ENCODE data around the gene NAA25.
"Not testable (repeated sequence)": the region's sequence is repeated elsewhere in the genome, so short reads cannot be mapped to it uniquely, and the experiment has no call there.

The NAA25 gene

DNA sequence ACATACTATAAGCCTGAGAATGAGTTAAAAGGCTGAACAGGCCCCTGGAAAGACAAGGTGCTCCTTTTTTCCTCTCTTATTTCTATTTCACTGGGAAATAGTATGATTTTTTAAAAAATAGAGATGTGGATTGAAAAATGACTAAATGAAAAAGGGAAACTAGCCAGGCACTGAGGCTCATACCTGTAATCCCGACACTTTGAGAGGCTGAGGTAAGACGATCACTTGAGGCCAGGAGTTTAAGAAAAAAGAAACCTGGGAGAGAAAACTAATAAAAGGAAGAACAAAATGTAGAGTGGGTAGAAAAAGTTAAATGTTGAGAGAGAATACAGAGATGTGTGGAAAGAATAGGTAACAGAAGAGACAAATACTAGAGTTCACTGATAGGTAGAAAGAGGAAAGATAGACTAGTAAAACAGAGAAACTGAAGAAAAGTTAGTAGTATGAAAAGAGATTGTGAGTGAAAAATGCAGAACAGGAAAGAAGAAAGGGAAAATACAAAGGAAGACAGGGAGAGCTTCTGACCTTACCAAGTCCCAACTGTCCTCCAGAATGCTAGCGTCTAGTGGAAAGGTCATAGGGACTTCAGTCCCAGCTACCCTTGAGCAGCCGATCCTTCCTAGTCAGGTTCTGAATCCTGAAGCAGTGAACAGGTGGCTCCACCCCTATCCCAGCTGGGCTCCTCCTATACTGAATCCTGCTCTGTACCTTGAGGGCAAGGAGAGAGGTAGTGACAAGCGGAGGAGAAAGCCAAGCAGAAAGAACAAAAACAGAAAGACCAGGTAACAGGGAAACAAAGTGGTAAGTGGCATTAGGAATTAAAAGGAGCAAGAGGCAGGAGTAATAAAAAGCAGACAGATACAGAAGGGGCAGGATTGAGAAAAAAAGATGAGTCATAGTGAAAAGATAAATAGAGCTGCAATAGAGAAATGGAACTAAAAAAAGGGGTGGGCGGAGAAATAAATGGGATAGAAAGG, 102.9 kb downstream of the NAA25 start:
- no peak for DNase-seq (ENCODE audit: low read depth)
- TF ChIP-seq CTCF (conservative IDR thresholded peaks at IDR 0.05; ENCODE audit: low read length) = no peak
- H3K4me3 ChIP-seq (ENCODE audit: low read length) = no peak overlapping the region

DNA sequence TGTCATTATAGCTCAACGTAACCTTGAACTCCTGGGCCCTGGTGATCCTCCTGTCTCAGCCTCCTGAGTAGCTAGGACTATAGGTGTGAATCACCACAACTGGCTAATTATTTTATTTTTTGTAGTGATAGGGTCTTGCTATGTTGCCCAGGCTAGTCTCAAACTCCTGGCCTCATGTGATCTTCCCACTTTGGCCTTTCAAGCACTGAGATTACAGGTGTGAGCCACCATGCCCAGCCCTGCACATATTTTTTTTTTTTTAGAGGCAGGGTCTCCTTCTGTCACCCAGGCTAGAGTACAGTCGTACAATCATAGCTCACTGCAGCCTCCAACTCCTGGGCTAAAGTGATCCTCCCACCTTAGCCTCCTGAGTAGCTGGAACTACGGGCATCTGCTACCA, 104.5 kb downstream of the NAA25 start:
- no peak overlapping the region for H3K4me3 ChIP-seq (ENCODE audit: low read length)
- DNase-seq (ENCODE audit: low read depth) = no peak
- TF ChIP-seq CTCF (conservative IDR thresholded peaks at IDR 0.05; ENCODE audit: low read length) = no peak

DNA sequence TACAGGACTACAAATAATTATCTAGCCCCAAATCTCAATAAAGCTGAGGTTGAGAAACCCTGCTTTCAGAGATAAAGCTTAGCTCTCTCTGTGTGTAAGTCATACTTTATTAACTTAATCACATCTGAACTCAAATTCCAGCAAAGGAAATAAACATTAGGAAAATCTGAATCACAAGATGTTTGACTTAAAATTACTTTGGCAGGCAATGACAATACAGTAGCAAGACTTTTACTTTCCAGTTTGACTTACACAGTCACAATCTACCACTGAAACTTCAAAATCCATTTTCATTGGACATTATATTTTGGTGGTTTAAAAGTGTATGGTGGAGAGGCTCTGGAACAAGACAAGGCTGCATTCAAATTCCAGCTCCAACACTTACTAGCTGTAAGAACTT, 107.0 kb downstream of the NAA25 start:
- H3K4me3 ChIP-seq (ENCODE audit: low read length) = no peak overlapping the region
- DNase-seq (ENCODE audit: low read depth) = no peak
- TF ChIP-seq CTCF (conservative IDR thresholded peaks at IDR 0.05; ENCODE audit: low read length) = no peak

GRCh38 chr12:112000820-112001219, 107.8 kb downstream of the NAA25 start:
- no peak for TF ChIP-seq CTCF (conservative IDR thresholded peaks at IDR 0.05; ENCODE audit: low read length)
- DNase-seq (ENCODE audit: low read depth) = no peak
- no peak overlapping the region for H3K4me3 ChIP-seq (ENCODE audit: low read length)

DNA sequence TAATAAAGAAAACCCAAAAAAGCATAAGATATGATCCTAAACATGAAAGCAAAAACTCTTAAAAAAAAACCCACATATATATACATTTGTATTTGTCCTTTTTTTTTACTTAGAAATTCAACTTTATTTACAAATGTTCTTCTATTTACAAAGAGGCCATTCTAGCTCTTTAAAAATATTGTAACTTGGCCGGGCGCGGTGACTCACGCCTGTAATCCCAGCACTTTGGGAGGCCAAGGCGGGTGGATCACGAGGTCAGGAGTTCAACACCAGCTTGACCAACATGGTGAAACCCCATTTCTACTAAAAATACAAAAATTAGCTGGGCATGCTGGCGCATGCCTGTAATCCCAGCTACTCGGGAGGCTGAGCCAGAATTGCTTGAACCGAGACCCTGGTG, 109.5 kb downstream of the NAA25 start:
- not testable (repeated sequence) for DNase-seq (ENCODE audit: low read depth); H3K4me3 ChIP-seq (ENCODE audit: low read length)

DNA sequence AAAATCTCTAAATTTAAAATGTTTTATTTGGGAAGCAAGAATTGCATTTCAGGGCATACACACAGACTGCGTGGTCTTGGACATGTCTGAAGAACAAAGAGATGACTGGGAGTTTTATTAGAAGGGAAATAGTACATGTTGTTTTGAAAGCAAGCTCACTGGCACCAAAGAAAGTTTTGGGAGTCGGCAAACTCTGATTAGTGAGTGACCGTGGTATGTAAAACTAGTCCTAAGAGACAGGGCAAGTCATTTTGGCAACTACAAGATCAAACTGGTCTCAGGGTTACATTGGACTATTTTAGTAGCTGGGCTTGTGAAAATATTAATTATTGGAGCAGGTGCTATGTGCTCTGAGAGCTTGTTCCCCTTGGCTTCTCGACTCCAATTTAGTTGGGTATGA, 110.6 kb downstream of the NAA25 start:
- DNase-seq (ENCODE audit: low read depth) = no peak
- no peak for TF ChIP-seq CTCF (conservative IDR thresholded peaks at IDR 0.05; ENCODE audit: low read length)
- H3K4me3 ChIP-seq (ENCODE audit: low read length) = no peak overlapping the region

GRCh38 chr12:111997300-111997699, 111.3 kb downstream of the NAA25 start:
- no peak for TF ChIP-seq CTCF (conservative IDR thresholded peaks at IDR 0.05; ENCODE audit: low read length)
- DNase-seq (ENCODE audit: low read depth) = no peak
- H3K4me3 ChIP-seq (ENCODE audit: low read length) = no peak overlapping the region

Measured in AG10803 (cell line).